HEK293 (cell line): ENCODE measurements around the gene C11orf54.
A peak's percentile ranks its signal among the peaks of the same experiment; 100 is the strongest.

Experiments used
- CTCF ChIA-PET: fragments of 350-600 bp; formaldehyde crosslinking; extraction: SDS; loops from one replicate; lab custom pipeline; 2021; ENCODE audit warnings: antibody characterized with exemption; lab: Yijun Ruan, JAX
- POLR2A ChIA-PET: fragments of 300-600 bp; formaldehyde crosslinking; extraction: SDS; loops from one replicate; lab custom pipeline; 2020; ENCODE audit warnings: antibody characterized with exemption, inconsistent platforms; lab: Yijun Ruan, JAX
- H3K27ac ChIP-seq: fragments of 200-500 bp; sonication (Bioruptor generic); 2 replicates; pipeline ENCODE4 v1.5.1; 2014; ENCODE audit warnings: low read depth, low read length, control low read depth, inconsistent platforms; ENCODE audit errors: extremely low read depth
- H3K36me3 ChIP-seq, 2 experiments: fragments of 200-500 bp in 1 of 2; sonication (Bioruptor generic) in 1 of 2; 1 replicate in 1 of 2; 2 replicates in 1 of 2; pipeline ENCODE4 v1.5.1; 2014 to 2017; ENCODE audit warnings: inconsistent platforms in 2 of 2, low read length in 2 of 2; ENCODE audit not compliant: control insufficient read depth in 2 of 2, insufficient read depth in 1 of 2
- H3K4me1 ChIP-seq: fragments of 200-500 bp; sonication (Bioruptor generic); 2 replicates; pipeline ENCODE4 v1.5.1; 2014; ENCODE audit warnings: mild to moderate bottlenecking, low read length, inconsistent platforms; ENCODE audit not compliant: control insufficient read depth, insufficient read depth
- H3K4me3 ChIP-seq: 2 replicates; pipeline ENCODE4 v1.5.1; 2011; ENCODE audit warnings: low read depth, mild to moderate bottlenecking, control low read depth, low read length, moderate library complexity
- H3K9me3 ChIP-seq: fragments of 200-500 bp; sonication (Bioruptor generic); 2 replicates; pipeline ENCODE4 v1.5.1; 2014; ENCODE audit warnings: low read depth, low read length, inconsistent platforms; ENCODE audit not compliant: control insufficient read depth, insufficient read depth
- CTCF ChIP-seq: fragments of 450-650 bp; formaldehyde crosslinking; IDR thresholded peaks from 2 replicates; pipeline ENCODE4 v1.5.1; 2016; ENCODE audit warnings: missing biosample characterization, missing genetic modification characterization
- IKZF3 ChIP-seq: fragments of 450-650 bp; IDR thresholded peaks from 2 replicates; pipeline ENCODE4 v1.5.0; 2018; ENCODE audit warnings: missing biosample characterization, mild to moderate bottlenecking, missing genetic modification characterization, moderate library complexity
- KLF1 ChIP-seq: fragments of 450-650 bp; formaldehyde crosslinking; IDR thresholded peaks from 2 replicates; pipeline ENCODE4 v1.5.1; 2016; ENCODE audit warnings: missing biosample characterization, missing genetic modification characterization
- PRDM6 ChIP-seq: fragments of 450-650 bp; formaldehyde crosslinking; IDR thresholded peaks from 2 replicates; pipeline ENCODE4 v1.5.1; 2017; ENCODE audit warnings: missing biosample characterization, missing genetic modification characterization
- ZNF121 ChIP-seq: fragments of 450-650 bp; formaldehyde crosslinking; IDR thresholded peaks from 2 replicates; pipeline ENCODE4 v1.5.1; 2016; ENCODE audit warnings: missing biosample characterization, missing genetic modification characterization
- ZNF133 ChIP-seq: fragments of 450-650 bp; formaldehyde crosslinking; IDR thresholded peaks from 2 replicates; pipeline ENCODE4 v1.5.1; 2016; ENCODE audit warnings: missing biosample characterization, missing genetic modification characterization
- ZNF184 ChIP-seq: fragments of 450-650 bp; IDR thresholded peaks from 2 replicates; pipeline ENCODE4 v1.5.1; 2018; ENCODE audit warnings: missing biosample characterization, mild to moderate bottlenecking, missing genetic modification characterization
- ZNF211 ChIP-seq: fragments of 450-650 bp; formaldehyde crosslinking; IDR thresholded peaks from 2 replicates; pipeline ENCODE4 v1.5.1; 2016; ENCODE audit warnings: low read depth, missing biosample characterization, missing genetic modification characterization
- ZNF23 ChIP-seq: fragments of 450-650 bp; formaldehyde crosslinking; IDR thresholded peaks from 2 replicates; pipeline ENCODE4 v1.5.1; 2016; ENCODE audit warnings: missing biosample characterization, missing genetic modification characterization, borderline replicate concordance
- ZNF274 ChIP-seq, 2 experiments: fragments of 200-500 bp in 1 of 2; fragments of 450-650 bp in 1 of 2; sonication (Bioruptor generic) in 1 of 2; formaldehyde crosslinking in 1 of 2; IDR thresholded peaks; 2 replicates each; pipeline versions ENCODE4 v1.5.1 to v1.6.1; 2014 to 2016; ENCODE audit warnings: borderline replicate concordance in 1 of 2, inconsistent platforms in 1 of 2, low read length in 1 of 2, missing biosample characterization in 1 of 2, missing genetic modification characterization in 1 of 2
- ZNF292 ChIP-seq: fragments of 450-650 bp; formaldehyde crosslinking; IDR thresholded peaks from 2 replicates; pipeline ENCODE4 v1.5.1; 2016; ENCODE audit warnings: low read depth, missing biosample characterization, missing genetic modification characterization, borderline replicate concordance
- ZNF473 ChIP-seq: fragments of 450-650 bp; formaldehyde crosslinking; IDR thresholded peaks from 2 replicates; pipeline ENCODE4 v1.5.1; 2017; ENCODE audit warnings: missing biosample characterization, missing genetic modification characterization
- ZNF624 ChIP-seq: fragments of 450-650 bp; formaldehyde crosslinking; IDR thresholded peaks from 2 replicates; pipeline ENCODE4 v1.5.1; 2017; ENCODE audit warnings: missing biosample characterization, missing genetic modification characterization
- ZNF76 ChIP-seq: fragments of 450-650 bp; formaldehyde crosslinking; IDR thresholded peaks from 2 replicates; pipeline ENCODE4; 2016; ENCODE audit warnings: low read depth, missing biosample characterization, missing genetic modification characterization, borderline replicate concordance
- ZNF830 ChIP-seq: fragments of 450-650 bp; IDR thresholded peaks from 2 replicates; pipeline ENCODE4 v1.5.0; 2018; ENCODE audit warnings: missing biosample characterization, missing genetic modification characterization, low read depth, mild to moderate bottlenecking, moderate library complexity

C11orf54 gene

DNA sequence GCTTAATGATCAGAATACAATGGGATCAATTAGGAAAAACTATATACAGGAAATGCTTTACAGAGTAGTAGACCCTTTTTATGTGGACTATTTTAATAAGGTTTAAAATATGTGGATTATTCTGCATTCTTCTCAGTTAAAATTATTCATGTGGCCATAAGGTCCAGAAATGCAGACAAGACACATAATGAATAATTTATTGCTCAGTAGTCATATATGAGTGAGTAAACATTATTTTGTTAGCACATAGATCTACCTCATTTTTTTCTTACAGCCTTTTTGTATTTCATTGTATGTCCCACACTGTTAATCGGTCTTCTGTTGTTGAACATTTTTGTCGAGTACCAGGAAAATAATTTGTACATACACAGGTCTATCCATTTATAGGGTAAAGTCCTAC lies 63.4 kb downstream of the C11orf54 start:
- POLR2A ChIA-PET, result no interaction called here
- no peak overlapping the region for H3K27ac ChIP-seq
- TF ChIP-seq IKZF3 (tag by site-specific recombination) (no peak), ZNF121 (tag by site-specific recombination) (no peak), ZNF76 (tag by site-specific recombination) (no peak), ZNF133 (tag by site-specific recombination) (no peak), ZNF830 (tag by site-specific recombination) (no peak), ZNF624 (tag by site-specific recombination) (no peak), CTCF (no peak), KLF1 (no peak), ZNF184 (tag by site-specific recombination) (no peak), ZNF473 (tag by site-specific recombination) (no peak), ZNF292 (tag by site-specific recombination) (no peak), ZNF211 (tag by site-specific recombination) (no peak), ZNF274 (IDR thresholded peaks at IDR 0.05; ENCODE audit: low read length) (no peak), ZNF274 (tag by site-specific recombination; IDR thresholded peaks at IDR 0.05; ENCODE audit: borderline replicate concordance) (no peak)
- no peaks in the 10 kb centered on the region for H3K9me3 ChIP-seq
- H3K4me3 ChIP-seq, result no peak overlapping the region
- H3K36me3 ChIP-seq, result peaks cover 18 to 89% of the 10 kb centered on the region in 2 experiments; a peak in 2 of 3 replicates
- H3K4me1 ChIP-seq, result no peaks in the 10 kb centered on the region
- CTCF ChIA-PET, result no interaction called here

DNA sequence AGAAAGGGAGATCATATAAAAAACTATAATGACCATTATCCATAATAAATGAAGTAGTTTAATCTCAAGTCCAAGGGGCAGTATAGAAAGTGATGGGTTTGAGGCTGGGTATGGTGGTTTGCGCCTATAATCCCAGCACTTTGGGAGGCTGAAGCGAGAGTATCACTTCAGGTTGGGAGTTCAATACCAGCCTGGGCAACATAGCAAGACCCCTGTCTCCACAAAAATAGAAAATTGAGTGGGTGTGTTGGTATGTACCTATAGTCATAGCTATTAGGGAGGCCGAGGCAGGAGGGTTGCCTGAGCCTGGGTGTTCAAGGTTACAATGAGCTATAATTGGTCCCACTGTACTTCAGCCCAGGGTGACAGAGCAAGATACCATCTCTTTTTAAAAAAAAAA lies 66.5 kb downstream of the C11orf54 start:
- no peak overlapping the region for H3K4me3 ChIP-seq
- TF ChIP-seq ZNF23 (tag by site-specific recombination), result no peak
- TF ChIP-seq ZNF121 (tag by site-specific recombination), result 0 out of 2 replicates have a peak, but pooled peaks have one; percentile 10
- H3K4me1 ChIP-seq, result no peaks in the 10 kb centered on the region
- no peak overlapping the region for H3K27ac ChIP-seq
- H3K9me3 ChIP-seq, result no peaks in the 10 kb centered on the region
- CTCF ChIA-PET, result interaction anchor here (0.6 kb wide), 1 partner anchor 9 kb away, joined by 3 read pairs; no protein-coding TSS in a partner anchor
- POLR2A ChIA-PET, result interaction anchor here (0.7 kb wide), 1 partner anchor 27 kb away, joined by 4 read pairs; no protein-coding TSS in a partner anchor
- H3K36me3 ChIP-seq, result peaks cover 28 to 91% of the 10 kb centered on the region in 2 experiments

- Histone ChIP-seq H3K27ac (no peak overlapping the region), H3K4me1 (no peaks in the 10 kb centered on the region), H3K36me3 (peaks cover 20 to 79% of the 10 kb centered on the region in 2 experiments), H3K9me3 (no peaks in the 10 kb centered on the region), H3K4me3 (no peak overlapping the region)
- ChIA-PET CTCF (no interaction called here), POLR2A (no interaction called here)
- no peak for TF ChIP-seq PRDM6 (tag by site-specific recombination)
Measured at GRCh38 chr11:93813974-93814373, 72.5 kb downstream of the C11orf54 start.
